Activated naive CD4-positive, alpha-beta T cell treated with Interleukin-2 at 50 U/mL for 16 hours (primary cell): Measurements from ENCODE around the gene GABRB3.

Source experiments
- DNase-seq: peaks from one replicate; pipeline ENCODE4 v3.0.0-alpha.2; 2020

The GABRB3 gene

DNA sequence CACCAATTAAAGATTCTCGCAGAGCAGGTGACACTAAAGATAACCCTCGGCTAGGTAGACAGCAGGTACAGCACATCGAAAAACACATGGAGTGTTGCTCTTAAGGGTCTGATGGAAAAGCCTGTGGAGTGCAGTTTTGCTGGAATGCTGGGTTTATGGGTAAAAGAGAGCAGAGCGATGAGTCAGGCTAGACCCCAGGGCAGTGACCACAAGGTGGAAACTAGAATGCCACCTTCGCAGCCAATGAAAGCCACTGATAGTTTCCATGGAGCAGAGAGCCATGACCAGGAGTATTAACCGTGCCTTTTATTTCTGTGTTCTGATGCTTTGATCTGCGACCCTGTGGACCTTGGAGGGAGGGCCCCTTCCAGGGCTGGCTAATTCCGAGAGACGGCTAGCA lies 149.8 kb downstream of the GABRB3 start:
- DNase-seq, result no peak

DNA sequence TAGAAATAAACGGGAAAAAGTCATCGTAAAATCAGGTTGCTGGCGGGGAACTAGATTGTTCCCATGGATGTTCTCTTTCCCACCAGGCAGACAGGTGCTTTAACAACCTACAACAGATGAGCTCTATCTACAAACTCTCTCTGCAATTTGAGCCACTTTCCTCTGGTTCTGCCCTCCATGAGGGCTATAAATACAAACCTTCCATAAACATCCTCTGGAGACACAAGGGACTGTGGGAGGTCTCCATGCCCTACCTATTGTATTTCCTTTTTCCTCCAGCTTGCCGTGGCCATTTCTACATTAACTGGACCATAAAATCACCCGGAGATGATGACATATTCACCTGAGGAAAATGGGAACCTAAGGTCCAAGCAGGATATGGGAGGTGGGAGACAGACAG lies 151.1 kb downstream of the GABRB3 start:
- no peak for DNase-seq

DNA sequence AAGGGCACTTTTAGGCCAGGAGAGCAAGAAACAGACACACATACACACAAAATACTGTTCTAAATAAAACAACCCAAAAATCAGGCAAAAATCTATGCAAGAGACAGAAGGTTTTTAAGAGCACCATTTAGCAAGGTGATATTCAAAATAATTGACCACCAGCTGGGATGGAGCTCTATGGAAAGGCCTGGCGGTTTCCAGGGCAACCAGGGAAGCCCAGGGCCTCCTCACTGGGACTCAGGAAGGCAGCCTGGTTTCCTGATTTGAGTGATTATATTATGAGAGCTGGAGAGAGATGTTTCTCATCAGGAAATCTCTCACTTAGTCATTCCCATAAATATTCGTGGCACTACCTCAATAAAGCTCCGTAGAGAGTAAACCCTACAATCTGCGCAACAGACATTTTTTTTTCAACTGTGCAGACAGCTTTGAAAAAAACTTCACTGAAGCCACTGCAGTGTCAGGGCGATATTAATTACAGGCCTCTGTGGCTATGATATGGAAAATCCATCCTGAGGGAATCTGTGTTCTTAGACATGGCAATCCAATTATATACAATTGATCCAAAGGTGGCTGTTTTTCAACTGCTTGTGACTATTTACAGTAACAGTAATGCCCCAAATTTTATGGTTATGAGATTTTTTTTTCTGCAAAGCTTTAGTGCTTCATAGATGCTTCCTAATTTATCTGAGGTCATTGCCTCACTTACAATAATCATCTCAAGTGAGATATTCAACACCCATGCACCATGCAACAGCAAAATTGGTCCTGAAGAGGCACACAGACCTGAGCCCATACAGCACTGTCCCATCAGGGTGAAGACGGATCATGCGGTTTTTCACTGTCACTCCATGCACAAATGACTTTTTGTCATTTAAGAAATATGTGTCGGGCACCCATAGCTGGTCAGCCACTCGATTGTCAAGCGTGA lies 152.1 kb downstream of the GABRB3 start:
- no peak for DNase-seq

DNA sequence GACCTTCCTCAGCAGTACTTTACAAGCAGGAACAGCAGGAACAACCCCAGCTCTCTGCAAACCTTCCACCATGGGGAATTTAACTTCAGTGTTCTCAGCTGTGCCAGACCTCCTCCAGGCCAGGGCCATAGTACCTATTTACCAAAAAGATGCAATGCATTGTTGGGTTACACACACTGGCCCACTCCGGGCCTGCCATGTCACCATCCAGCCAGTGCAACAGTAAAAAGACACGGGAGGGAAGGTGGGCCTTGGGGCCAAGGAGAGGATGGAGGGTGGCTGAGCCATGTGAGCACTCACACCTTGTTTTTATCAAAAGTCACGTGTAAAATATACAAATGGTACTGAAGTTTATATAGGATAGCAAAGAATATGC lies 157.0 kb downstream of the GABRB3 start:
- no peak for DNase-seq

DNA sequence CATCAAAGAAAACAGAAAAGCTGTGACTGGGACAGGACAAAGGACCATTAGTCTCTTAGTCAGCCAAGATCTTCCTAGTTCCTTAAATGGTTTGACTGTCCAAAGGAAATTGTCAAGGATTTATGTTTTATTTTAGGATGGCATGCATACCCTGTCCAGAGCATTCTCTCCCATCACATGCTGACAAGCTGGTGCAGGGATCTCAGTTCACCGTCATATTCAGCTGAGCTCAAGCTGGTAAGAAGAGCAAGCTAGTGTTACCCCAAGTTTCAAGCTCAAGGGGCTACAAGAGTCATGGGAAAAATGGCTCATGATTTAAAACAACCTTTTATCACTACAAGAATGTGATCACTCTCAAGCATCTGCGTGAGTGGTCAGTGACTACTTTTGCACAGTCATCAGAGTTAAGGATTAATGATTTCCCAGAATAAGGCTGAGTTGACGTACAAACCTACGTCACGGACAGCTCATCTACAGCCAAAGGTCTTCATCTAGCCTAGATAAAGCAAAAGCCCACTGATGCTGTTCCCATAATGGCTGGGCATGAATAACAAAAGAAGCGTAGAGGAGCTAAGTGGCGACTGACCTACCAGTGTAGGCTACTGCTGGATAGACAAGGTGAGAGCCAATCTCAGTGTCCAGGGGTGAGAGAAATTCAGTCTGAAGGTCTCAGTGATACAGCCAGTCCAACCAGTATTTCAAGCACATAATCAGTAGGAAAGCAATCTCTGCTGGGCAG lies 157.5 kb downstream of the GABRB3 start:
- DNase-seq, result no peak

DNA sequence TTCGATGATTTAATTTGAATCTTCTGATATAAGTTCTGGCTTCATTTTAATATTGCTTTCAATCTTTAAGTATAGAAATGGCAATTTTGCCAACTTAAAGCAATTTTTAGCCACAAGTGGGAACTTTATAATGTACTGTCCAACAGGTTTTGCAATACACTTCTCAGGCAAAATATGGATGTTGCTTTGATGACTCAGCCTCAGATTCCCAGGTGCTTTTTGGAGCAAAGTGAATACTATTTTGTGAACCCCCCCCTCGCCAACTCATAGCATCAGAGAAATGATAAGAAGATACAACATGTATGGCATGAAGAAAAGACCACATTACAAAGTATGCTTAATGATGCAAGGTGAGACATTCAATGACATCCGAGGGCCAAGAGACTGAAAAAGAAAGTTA lies 158.1 kb downstream of the GABRB3 start:
- no peak for DNase-seq

DNA sequence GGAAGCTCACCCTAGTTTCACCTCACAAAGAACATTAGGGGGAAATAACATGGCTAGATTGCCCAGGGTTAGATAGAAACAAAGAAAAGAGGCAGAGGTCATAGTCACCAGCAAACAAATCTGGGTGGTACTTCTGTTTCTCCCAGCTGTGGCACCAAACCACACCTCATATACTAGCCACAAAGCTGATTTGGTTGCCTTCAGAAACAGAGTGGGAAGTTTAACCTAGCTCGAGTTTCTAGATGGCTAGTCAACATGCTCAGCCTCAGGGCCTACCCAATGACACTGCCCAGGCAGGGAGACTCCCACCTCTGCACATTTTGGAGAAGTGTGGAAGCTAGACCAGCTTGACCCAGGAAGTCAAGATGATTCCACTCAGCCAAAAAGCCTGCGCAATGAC lies 174.2 kb downstream of the GABRB3 start:
- DNase-seq, result no peak

DNA sequence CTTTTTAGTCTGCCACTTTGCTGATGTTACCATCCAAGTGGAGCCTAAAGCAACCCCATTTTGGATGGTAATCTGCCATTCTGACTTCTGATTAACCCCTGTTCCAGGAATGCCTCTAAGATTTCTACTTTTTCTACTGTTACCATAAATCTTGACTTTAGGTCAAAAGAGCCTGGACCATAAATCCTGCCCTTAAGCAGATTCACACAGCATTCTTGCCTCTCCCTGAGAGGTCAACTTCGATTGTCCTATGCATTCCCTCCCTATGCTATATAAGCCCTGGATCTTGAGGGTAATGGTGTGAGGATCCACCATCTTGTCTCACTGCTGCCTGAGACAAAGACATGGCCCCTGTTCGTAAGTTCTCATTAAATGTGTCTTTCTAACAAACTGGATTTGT lies 177.3 kb downstream of the GABRB3 start:
- no peak for DNase-seq

DNA sequence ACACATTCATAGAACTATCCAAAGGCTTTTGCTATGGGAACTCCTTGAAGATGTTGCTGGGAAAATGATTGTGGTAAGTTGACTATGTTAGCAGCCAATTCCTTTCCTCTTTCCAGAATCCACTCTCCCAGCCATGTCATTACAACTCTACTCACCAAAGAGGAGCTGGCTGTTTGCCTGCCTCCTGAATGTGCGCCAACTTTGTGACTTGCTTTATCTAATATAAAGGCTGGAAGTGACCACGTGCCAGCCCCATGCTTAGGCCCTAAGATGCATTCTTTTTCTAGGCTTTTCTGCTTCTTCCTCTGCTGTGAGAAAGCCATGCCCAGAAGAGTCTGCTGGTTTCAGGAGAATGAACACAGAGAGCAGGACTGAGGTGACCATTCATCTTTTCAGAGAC lies 182.2 kb downstream of the GABRB3 start:
- DNase-seq, result no peak

DNA sequence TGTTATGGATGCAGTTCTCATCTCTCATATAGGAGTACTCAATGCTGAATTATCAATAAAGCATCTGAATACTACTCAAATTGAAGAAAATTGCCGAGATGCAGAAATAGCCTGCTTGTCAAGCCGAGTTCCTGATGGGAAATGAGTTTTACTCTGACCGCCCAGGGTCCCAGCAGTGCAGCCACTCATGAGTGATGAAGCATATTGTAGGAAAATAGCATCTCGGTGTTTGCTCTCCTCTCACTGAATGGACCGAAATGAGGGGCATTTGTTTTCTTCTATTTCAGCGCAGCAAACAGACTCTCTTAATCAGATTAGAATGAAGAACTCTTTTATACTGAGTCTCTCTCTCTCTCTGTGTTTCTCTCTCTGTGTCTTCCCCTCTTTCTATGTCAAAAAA lies 190.0 kb downstream of the GABRB3 start:
- DNase-seq, result no peak

DNA sequence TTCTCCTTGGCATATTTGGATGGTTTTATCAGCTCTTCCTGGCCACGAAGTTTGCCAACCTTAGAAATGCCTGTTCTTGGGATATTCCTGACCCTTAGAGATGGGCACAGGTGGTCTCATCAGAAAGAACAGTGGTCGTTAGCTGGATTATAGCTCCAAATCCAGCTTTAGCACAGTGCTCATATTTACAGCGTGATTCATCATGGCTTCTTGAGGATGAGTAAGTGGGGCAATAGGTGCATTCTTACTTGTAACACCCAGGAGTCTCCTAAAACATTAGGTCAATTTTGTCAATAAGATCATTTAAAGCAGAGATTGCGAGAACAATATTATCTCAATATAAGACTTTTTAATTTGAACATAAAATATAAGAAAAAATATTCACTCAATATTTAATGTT lies 191.9 kb downstream of the GABRB3 start:
- no peak for DNase-seq

DNA sequence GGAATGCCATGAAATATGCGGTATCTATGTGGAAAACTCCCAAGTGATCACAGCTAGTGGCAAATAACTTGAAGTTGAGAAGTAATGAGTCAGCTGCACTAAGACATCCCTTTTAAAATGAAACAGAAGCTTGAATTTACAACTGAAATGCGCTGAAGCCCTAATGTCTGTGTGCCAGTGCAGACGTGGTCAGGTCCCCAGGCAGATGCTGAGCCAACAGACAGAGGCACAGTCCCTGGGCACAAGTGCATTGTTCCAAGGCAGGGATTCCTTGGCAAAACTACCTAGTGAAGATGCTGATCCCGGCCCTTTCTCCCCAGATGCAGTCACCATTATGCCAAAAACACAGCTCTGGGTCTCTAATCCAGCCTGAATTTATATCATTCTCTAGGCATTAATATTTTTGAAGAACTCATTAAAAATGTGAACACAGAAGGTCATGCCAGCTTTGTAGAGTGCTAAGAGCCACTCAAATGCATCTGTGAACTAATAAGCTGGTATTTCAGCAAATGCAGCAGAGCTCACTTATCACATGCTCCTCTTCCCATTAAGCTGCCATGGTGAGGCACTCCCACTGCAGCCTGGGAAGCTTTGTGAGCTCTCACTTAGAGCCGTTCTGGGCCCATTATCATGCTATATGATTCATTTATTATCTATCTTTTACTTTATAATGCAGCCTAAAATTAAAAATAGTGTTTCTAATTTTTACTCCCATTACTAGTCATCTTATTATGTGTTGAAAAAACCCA lies 200.1 kb downstream of the GABRB3 start:
- DNase-seq, result no peak

DNA sequence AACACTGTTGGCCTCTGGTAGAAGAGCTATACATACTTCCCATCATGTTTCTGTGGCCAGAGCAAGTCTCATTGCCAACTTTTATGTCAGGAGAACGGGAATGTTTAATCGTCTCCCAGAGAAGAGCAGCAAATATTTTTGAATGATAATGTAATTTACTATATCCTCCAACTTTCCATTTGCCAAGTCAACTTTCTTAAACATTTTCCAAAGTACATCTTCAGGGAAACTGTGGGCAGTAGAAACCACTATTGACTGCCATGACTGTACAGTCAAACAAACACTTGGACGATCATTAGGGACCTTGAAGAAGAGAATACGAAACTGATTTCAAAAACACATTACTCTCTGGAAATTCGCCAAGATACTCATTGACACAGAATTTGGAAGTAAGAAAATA lies 201.5 kb downstream of the GABRB3 start:
- DNase-seq, result no peak

DNA sequence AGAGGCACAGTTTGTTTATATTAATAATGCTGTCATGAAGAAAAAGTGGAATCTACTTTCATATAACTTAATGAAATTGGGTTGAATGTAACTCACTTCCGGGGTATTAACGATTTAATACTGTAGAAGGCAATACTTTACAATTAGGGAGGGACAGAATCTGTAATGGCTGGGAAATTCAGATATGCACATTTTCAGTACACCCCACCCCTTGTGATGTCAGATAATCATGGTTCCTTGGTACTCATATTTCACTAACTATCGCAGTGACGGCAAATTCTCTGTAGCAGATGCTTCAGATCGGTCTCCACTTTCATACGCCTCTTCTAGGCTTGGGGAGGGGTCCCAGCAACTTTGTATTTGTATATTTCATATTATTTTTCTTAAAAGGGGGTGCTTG lies 207.3 kb downstream of the GABRB3 start:
- no peak for DNase-seq

DNA sequence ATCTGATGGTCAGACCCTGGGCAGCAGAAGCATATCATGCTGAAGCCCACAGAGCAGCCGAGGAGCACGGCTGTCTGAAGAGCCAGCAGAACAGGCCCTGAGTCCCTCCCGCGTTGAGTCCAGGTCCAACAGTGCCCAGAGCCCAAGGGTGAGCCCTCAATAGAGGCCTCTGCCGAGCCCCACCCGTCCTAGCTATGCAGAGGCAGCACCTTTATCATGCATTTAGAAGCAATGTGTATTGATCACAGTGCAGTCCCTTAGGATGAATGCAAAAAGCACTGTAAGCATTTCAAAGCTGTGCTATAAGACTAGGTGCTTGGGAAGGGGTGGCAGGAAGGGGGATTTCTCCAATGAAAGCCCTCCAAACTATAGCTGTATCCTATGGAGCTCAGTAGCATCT lies 208.5 kb downstream of the GABRB3 start:
- DNase-seq, result no peak

DNA sequence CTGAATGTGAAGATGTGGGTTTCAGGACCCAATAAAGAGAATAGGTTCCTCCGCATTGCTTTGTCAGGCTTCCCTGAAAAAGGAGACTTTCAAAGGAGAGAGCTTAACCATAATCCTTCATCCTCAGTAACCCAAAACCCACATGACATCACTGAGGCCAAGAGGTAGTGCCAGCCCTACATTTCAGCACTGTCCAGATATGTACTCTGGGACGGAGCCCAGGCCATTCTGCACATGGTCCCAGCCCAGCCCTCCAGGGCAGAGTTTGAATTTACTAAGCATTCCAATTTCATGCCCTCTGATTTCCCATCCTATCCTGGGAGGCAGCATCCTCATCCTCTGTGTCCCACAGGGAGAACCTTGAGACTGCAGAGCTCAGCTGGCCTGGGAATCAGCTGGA lies 210.5 kb downstream of the GABRB3 start:
- no peak for DNase-seq

DNA sequence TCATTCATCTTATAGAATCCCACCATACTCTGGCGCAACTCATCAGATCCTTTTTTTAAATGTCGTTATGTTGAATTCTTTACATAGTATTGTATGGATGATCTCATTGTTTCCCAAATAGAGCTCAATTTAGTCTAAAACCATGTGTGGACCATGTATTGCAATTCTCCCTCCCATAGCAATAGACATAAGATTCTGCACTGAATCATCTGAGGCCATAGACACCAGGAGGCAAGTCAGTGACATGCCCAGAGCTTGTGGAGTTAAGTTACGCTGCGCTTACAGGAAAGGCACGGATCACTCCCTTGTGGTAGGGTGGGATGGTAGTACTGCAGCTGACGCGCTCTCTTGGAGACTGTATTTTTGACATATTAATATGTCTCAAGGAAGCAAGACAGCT lies 211.0 kb downstream of the GABRB3 start:
- no peak for DNase-seq

DNA sequence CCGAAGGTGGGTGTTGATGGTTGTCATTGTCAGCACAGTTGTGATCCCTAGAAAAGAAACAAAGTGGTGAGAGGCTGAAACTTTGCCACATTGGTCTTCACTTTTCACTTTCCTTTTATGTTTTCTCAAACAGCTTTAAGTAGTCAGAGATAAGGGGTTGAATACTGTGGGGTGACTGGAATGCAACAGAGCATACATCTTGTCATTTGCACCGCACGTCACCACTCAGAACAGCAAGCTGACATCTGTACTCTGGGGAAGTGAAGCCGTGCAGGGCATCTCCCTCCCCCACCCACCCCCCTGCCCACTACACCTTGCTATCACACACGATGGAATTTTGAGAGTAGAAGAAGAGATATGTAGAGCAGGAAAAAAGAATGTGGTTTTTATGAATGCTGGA lies 211.7 kb downstream of the GABRB3 start:
- DNase-seq, result no peak

DNA sequence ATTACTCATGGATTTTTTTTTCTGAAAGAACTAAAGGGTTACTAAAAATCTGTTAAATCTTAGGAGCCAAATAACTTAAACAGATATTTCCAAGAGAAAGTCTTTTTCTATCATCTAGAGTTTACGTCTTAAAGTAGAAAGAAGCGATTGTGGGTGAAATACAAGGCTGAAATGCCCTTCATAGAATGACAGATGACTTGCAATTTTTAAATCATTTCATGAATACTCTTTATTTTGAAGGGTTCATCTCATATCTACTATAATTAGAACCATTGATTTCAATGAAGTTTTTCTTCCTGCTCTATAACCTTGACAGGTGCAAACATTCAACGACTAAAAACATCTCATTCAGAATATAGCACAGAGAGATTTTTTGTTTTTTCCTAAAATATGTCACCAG lies 217.0 kb downstream of the GABRB3 start:
- no peak for DNase-seq

DNA sequence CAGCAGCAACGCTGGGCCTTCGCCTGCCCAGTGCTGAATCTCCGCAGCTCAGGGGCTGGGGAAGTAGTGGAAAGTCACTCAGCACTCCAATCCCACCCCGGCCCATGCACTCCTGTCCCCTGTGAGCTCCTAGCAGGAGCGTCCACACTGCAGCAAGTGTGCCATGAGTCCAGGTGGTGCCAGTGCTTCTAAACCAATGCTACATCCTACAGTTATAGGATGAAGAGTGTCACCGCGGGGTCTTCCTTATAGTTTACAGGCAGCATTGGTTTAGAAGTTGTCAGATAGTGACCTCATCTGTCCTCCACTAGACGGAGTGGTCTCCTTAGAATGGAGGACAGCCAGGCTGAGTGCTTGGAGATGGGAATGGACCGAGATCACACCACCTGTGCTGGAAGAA lies 221.4 kb downstream of the GABRB3 start:
- DNase-seq, result no peak

DNA sequence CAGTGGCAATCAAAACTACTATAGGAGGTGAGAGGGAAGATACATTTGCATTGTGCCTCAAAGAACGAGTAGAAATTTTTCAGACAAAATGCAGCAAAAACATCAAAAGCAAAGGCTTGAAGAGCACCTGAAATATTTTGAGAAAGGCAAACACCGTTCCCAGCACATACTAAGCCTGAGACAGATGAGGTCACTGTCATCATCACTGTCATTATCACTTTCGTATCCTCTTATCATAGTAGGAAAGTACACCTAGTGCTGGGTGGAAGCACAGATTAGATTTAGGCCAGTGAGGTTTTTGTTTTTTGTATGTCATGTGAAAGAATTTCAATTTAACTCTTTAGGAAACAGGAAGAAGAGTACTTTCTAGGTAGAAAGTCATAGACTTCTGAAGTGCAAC lies 222.0 kb downstream of the GABRB3 start:
- DNase-seq, result no peak

DNA sequence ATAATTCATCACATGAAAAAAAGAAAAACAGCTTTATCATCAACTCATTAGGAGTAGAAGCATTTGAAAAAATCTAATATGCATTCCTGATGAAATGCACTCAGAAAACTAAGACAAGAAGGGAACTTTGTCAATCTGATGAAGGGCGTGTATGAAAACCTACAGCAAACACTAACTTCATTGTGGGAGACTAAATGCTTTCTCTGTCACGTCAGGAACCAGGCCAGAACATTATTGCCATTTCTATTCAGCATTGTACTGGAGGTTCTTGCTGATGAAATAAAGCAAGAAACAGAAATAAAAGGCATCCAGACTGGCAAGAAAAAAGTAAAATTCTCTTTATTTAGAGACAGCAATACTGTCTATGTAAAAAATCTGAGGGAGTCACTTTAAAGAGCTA lies 235.2 kb downstream of the GABRB3 start:
- DNase-seq, result no peak

DNA sequence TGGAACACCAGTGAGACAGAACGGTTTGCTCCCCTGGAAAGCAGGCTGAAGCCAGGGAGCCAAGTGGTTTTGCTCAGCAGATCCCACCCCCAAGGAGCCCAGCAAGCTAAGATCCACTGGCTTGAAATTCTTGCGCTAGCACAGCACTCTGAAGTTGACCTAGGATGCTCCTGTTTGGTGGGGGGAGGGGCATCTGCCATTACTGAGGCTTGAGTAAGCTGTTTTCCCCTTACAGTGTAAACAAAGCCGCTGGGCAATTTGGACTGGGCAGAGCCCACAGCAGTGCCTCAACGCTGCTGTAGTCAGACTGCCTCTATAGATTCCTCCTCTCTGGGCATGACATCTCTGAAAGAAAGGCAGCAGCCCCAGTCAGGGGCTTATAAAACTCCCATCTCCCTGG lies 241.4 kb downstream of the GABRB3 start:
- DNase-seq, result no peak

DNA sequence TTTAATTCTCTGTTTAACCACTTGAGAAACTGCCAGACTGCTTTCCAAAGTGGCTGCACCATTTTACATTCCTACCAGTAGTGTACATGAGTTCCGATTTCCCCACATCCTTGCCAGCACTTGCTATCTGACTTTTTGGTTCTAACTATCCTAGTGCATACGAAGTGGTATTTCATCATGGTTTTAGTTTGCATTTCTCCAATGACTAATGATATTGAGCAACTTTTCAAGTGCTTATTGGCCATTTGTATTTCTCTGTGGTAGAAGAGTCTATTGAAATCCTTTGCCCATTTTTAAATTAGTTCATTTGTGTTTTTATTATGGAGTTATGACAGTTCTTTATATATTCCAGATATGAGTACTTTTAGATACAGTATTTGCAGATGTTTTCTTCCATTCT lies 247.8 kb downstream of the GABRB3 start:
- DNase-seq, result no peak
